Astrocyte of the cerebellum (primary cell): ENCODE data around the gene COL4A5.

Experiments
- DNase-seq: peaks from one replicate; pipeline ENCODE4 v3.0.0-alpha.2; 2011; ENCODE audit warnings: low read depth
- H3K4me3 ChIP-seq: 2 replicates; pipeline ENCODE4 v1.5.1; 2011; ENCODE audit warnings: mild to moderate bottlenecking, low read depth, low read length, moderate library complexity
- in situ Hi-C: cut with HindIII; loops from 2 replicates; pipeline ENCODE4 v1.10.0; 2017; ENCODE audit warnings: low sequenced_read_pairs
- TF ChIP-seq, protein P1 (sequence below): IDR thresholded peaks from 2 replicates; pipeline ENCODE4 v1.5.1; 2012; ENCODE audit warnings: low read length, low read depth, moderate library complexity, mild to moderate bottlenecking; ENCODE audit errors: missing control alignments

Gene COL4A5

GRCh38 chrX:108732630-108733321 is 293.1 kb downstream of the COL4A5 start:
- in situ Hi-C loops = no loop called here
- H3K4me3 ChIP-seq = no peak overlapping the region
- no peak for DNase-seq
- TF ChIP-seq, protein P1, sequence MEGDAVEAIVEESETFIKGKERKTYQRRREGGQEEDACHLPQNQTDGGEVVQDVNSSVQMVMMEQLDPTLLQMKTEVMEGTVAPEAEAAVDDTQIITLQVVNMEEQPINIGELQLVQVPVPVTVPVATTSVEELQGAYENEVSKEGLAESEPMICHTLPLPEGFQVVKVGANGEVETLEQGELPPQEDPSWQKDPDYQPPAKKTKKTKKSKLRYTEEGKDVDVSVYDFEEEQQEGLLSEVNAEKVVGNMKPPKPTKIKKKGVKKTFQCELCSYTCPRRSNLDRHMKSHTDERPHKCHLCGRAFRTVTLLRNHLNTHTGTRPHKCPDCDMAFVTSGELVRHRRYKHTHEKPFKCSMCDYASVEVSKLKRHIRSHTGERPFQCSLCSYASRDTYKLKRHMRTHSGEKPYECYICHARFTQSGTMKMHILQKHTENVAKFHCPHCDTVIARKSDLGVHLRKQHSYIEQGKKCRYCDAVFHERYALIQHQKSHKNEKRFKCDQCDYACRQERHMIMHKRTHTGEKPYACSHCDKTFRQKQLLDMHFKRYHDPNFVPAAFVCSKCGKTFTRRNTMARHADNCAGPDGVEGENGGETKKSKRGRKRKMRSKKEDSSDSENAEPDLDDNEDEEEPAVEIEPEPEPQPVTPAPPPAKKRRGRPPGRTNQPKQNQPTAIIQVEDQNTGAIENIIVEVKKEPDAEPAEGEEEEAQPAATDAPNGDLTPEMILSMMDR = no peak

GRCh38 chrX:108734426-108734825 is 294.8 kb downstream of the COL4A5 start:
- TF ChIP-seq, protein P1 = no peak
- H3K4me3 ChIP-seq = no peak overlapping the region
- in situ Hi-C loops = no loop called here
- DNase-seq = no peak

DNA sequence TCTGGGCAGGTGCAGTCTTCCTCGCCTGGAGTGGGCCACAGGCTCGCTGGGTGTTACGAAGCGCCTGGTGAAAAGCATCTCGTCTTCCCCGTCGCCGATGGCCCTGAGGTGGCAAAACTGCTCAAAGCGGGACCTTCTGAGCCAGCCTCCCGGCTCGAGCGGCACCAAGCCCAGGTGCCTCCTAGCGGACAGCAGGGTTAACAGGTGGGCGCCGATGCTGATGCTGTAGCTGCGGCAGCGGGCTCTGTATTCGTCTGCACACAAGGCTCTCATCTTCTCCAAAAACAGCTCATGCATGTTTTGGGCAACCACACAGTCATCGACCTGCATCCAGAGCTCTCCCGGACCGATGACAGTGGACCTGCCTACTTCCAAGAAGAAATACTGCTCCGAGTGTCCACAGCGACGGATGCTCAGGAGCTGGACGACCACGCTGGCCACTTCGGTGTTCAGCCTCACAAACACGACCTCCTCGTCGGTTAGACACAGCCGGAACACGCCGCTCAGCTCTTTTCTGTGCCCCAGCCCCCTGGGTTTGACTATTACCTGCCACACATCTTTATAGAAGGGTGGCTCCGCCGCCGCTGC is 295.5 kb downstream of the COL4A5 start:
- in situ Hi-C loops = no loop called here

GRCh38 chrX:108735679-108736508 is 296.3 kb downstream of the COL4A5 start:
- peak overlapping the region; percentile 38 for H3K4me3 ChIP-seq
- TF ChIP-seq, protein P1 = no peak
- in situ Hi-C loops = no loop called here
- DNase-seq = no peak

More for the DNA sequence above, 295.5 kb downstream of the COL4A5 start:
- no peak for DNase-seq
- no peak overlapping the region for H3K4me3 ChIP-seq
- TF ChIP-seq, protein P1 = no peak

- in situ Hi-C loops = no loop called here
- TF ChIP-seq, protein P1 = no peak
- no peak for DNase-seq
- peak within 1 kb of the TSS; percentile 38 for H3K4me3 ChIP-seq
These were observed 297.2 kb downstream of the COL4A5 start, which contains the start of gene IRS4 for GRCh38 chrX:108736509-108737479. IRS4 (minus strand) TSS chrX:108736563.
